GM12878 (cell line): ENCODE measurements around the gene ABCG4.

Source experiments
- ATF3 ChIP-seq: IDR thresholded peaks from 2 replicates; pipeline ENCODE4 v1.6.1; 2011; ENCODE audit warnings: low read depth, mild to moderate bottlenecking, low read length, moderate library complexity, borderline replicate concordance; ENCODE audit errors: extremely low read depth
- CREB1 ChIP-seq: IDR thresholded peaks from 2 replicates; pipeline ENCODE4 v1.6.1; 2012; ENCODE audit warnings: low read depth, mild to moderate bottlenecking, inconsistent platforms
- CTCF ChIP-seq, 3 experiments: IDR thresholded peaks in 2 of 3; conservative IDR thresholded peaks in 1 of 3; 2 replicates each; pipeline ENCODE4 v1.5.1; 2011; ENCODE audit warnings: low read depth in 3 of 3, low read length in 3 of 3, mild to moderate bottlenecking in 3 of 3, control low read depth in 2 of 3, moderate library complexity in 2 of 3, inconsistent platforms in 1 of 3, mixed read lengths in 1 of 3; ENCODE audit not compliant: control insufficient read depth in 2 of 3, insufficient read depth in 1 of 3; ENCODE audit errors: extremely low read depth in 1 of 3
- EGR1 ChIP-seq, 2 experiments: IDR thresholded peaks; 1 replicate in 1 of 2; 2 replicates in 1 of 2; pipeline ENCODE4 v1.6.1; 2011 to 2012; ENCODE audit warnings: low read depth in 2 of 2, low read length in 2 of 2, borderline replicate concordance in 1 of 2, mild to moderate bottlenecking in 1 of 2, moderate library complexity in 1 of 2
- ETV6 ChIP-seq, 2 experiments: fragments of 450-650 bp in 1 of 2; IDR thresholded peaks in 1 of 2; conservative IDR thresholded peaks in 1 of 2; 2 replicates each; pipeline ENCODE4 v1.6.1; 2014; ENCODE audit warnings: antibody characterized with exemption in 1 of 2, borderline replicate concordance in 1 of 2, low read depth in 1 of 2, mild to moderate bottlenecking in 1 of 2, moderate library complexity in 1 of 2
- HDGF ChIP-seq: fragments of 450-650 bp; IDR thresholded peaks from 2 replicates; pipeline ENCODE4 v1.6.1; 2016; ENCODE audit warnings: antibody characterized with exemption
- NR2F1 ChIP-seq: fragments of 450-650 bp; conservative IDR thresholded peaks from 2 replicates; pipeline ENCODE4 v1.6.1; 2017; ENCODE audit warnings: mild to moderate bottlenecking
- POLR2A ChIP-seq: IDR thresholded peaks from 2 replicates; pipeline ENCODE4 v1.6.1; 2011; ENCODE audit warnings: low read depth, mild to moderate bottlenecking, low read length
- POLR2AphosphoS2 ChIP-seq: IDR thresholded peaks from 2 replicates; pipeline ENCODE4 v1.6.1; 2011; ENCODE audit warnings: low read depth, mild to moderate bottlenecking, low read length, improper control_type of control experiment, moderate library complexity
- RBBP5 ChIP-seq: fragments of 200-600 bp; sonication (generic); conservative IDR thresholded peaks from 2 replicates; pipeline ENCODE4 v1.6.1; 2016
- RCOR1 ChIP-seq: conservative IDR thresholded peaks from 2 replicates; pipeline ENCODE4 v1.6.1; 2012; ENCODE audit warnings: low read depth, low read length, improper control_type of control experiment
- TAF1 ChIP-seq: IDR thresholded peaks from 2 replicates; pipeline ENCODE4 v1.6.1; 2011; ENCODE audit warnings: mild to moderate bottlenecking, low read depth, low read length, borderline replicate concordance
- ZNF207 ChIP-seq: fragments of 450-650 bp; IDR thresholded peaks from 2 replicates; pipeline ENCODE4 v1.6.1; 2014; ENCODE audit warnings: antibody characterized with exemption, mild to moderate bottlenecking, borderline replicate concordance
- TF ChIP-seq, protein P1 (sequence below): fragments of 450-650 bp; IDR thresholded peaks from 2 replicates; pipeline ENCODE4 v1.6.1; 2017; ENCODE audit warnings: mild to moderate bottlenecking

DNA sequence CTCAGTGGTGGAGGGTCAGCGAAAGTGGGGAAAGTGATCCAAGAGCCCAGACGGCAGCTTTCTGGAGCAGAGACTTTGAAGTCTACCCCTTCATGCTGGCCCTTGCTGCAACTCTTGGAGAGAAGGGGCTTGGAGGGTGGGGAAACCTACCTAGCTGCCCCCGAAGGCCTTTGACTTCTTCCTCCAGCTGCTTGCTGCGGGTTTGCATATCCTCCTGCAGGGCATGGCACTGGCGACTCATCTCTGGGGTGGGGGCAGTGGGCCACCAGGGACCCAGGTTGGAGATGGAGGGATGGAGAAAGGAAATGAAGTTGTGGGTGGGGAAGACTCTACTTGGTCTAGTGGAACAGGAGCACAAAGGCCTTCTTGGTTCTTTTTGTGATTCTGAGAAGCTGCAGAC, 44.1 kb downstream of the ABCG4 start:
- TF ChIP-seq CTCF (IDR thresholded peaks at IDR 0.05 in 2 of 3, conservative IDR thresholded peaks at IDR 0.05 in 1 of 3; ENCODE audit: control insufficient read depth in 2 of 3, extremely low read depth in 1 of 3, insufficient read depth in 1 of 3, low read depth in 3 of 3, low read length in 3 of 3) (no peak), NR2F1 (no peak), POLR2A (no peak), HDGF (no peak), CREB1 (no peak), POLR2AphosphoS2 (no peak), ETV6 (conservative IDR thresholded peaks at IDR 0.05 in 1 of 2, IDR thresholded peaks at IDR 0.05 in 1 of 2; ENCODE audit: borderline replicate concordance in 1 of 2, low read depth in 1 of 2) (no peak), EGR1 (IDR thresholded peaks at IDR 0.05; ENCODE audit: borderline replicate concordance in 1 of 2, low read depth in 2 of 2, low read length in 2 of 2) (no peak), ATF3 (no peak), TAF1 (no peak), RBBP5 (no peak), ZNF207 (no peak), RCOR1 (no peak)
- TF ChIP-seq, protein P1, sequence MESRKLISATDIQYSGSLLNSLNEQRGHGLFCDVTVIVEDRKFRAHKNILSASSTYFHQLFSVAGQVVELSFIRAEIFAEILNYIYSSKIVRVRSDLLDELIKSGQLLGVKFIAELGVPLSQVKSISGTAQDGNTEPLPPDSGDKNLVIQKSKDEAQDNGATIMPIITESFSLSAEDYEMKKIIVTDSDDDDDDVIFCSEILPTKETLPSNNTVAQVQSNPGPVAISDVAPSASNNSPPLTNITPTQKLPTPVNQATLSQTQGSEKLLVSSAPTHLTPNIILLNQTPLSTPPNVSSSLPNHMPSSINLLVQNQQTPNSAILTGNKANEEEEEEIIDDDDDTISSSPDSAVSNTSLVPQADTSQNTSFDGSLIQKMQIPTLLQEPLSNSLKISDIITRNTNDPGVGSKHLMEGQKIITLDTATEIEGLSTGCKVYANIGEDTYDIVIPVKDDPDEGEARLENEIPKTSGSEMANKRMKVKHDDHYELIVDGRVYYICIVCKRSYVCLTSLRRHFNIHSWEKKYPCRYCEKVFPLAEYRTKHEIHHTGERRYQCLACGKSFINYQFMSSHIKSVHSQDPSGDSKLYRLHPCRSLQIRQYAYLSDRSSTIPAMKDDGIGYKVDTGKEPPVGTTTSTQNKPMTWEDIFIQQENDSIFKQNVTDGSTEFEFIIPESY = no peak
